Esophagus muscularis mucosa (tissue), 4 donors: Measurements from ENCODE around the gene MRC2. TPM values are rescaled to one million over a fixed set of nuclear protein-coding genes. Genes with fewer than 3 reads are reported as not detected.

ENCODE experiments used
- DNase-seq: peaks from one replicate; pipeline ENCODE4 v3.0.0-alpha.2; 2017; ENCODE audit errors: extremely low spot score
- H3K27ac ChIP-seq, 4 donors: fragments of 200-600 bp; sonication (generic); replicated peaks in 1 of 4; 1 replicate in 3 of 4; 2 replicates in 1 of 4; pipeline ENCODE4 v1.5.1; 2016 to 2019; ENCODE audit warnings: mild to moderate bottlenecking in 1 of 4
- H3K27me3 ChIP-seq, 4 donors: fragments of 200-600 bp; sonication (generic); one replicate each; pipeline versions ENCODE4 v1.5.1 to v1.6.0; 2016 to 2019
- H3K36me3 ChIP-seq, 4 donors: fragments of 200-600 bp; sonication (generic); one replicate each; pipeline ENCODE4 v1.5.1; 2016 to 2019
- H3K4me1 ChIP-seq, 4 donors: fragments of 200-600 bp; sonication (generic); one replicate each; pipeline ENCODE4 v1.5.1; 2016 to 2019
- H3K4me3 ChIP-seq, 4 donors: fragments of 200-600 bp; sonication (generic); 1 replicate in 2 of 4; 2 replicates in 2 of 4; pipeline ENCODE4 v1.5.1; 2016 to 2019; ENCODE audit warnings: mild to moderate bottlenecking in 4 of 4, moderate library complexity in 1 of 4
- H3K9me3 ChIP-seq, 4 donors: fragments of 200-600 bp; sonication (generic); 1 replicate in 3 of 4; 2 replicates in 1 of 4; pipeline ENCODE4 v1.5.1; 2016 to 2019
- EP300 ChIP-seq: sonication (generic); formaldehyde crosslinking; IDR thresholded peaks from one replicate; pipeline ENCODE4 v1.6.1; 2017; ENCODE audit warnings: antibody characterized with exemption
- POLR2A ChIP-seq: fragments of 450-650 bp; IDR thresholded peaks from one replicate; pipeline ENCODE4 v1.6.1; 2017; ENCODE audit warnings: antibody characterized with exemption, moderate library complexity, mild to moderate bottlenecking, low read depth
- POLR2AphosphoS5 ChIP-seq, 2 donors: sonication (generic); formaldehyde crosslinking; IDR thresholded peaks; one replicate each; pipeline ENCODE4 v1.6.1; 2017; ENCODE audit warnings: antibody characterized with exemption in 2 of 2
- WGBS: methylation state at CpG from one replicate; pipeline ENCODE4 v1.1.5; 2018; 5-methylcytosine and 5-hydroxymethylcytosine counted together
- intact Hi-C: fragments of 100-400 bp; cut with DNase I; formaldehyde crosslinking; loops from one replicate; pipeline ENCODE4 v1.15.1; 2023
- total RNA-seq, 4 donors: library from RNA; depleted of rRNA; stranded (reverse); fragments of >200 nt; gene quantifications; one replicate each; pipeline versions ENCODE4 v1.1.0 to v1.2.1, GENCODE V29; 2016
- TF ChIP-seq, protein P1 (sequence below), 3 experiments: fragments of 200-600 bp in 2 of 3; fragments of 450-650 bp in 1 of 3; sonication (generic) in 2 of 3; IDR thresholded peaks; one replicate each; pipeline ENCODE4 v1.5.1; 2017 to 2019; ENCODE audit warnings: antibody characterized with exemption in 3 of 3, mild to moderate bottlenecking in 2 of 3, moderate library complexity in 1 of 3

The MRC2 gene
- total RNA-seq, 4 donors from 2014 or later = 31.0 to 57.7 (median 40.4) TPM

GRCh38 chr17:62631086-62631935 is 3.8 kb downstream of the MRC2 start:
- 95% methylated on average over 14 of the region's 23 CpGs for WGBS
- peaks cover 17 to 39% (median 32%) of the 10 kb centered on the region in 4 donors for H3K4me1 ChIP-seq
- peaks cover 0 to 55% (median 10%) of the 10 kb centered on the region in 4 donors for H3K27me3 ChIP-seq
- TF ChIP-seq, protein P1, sequence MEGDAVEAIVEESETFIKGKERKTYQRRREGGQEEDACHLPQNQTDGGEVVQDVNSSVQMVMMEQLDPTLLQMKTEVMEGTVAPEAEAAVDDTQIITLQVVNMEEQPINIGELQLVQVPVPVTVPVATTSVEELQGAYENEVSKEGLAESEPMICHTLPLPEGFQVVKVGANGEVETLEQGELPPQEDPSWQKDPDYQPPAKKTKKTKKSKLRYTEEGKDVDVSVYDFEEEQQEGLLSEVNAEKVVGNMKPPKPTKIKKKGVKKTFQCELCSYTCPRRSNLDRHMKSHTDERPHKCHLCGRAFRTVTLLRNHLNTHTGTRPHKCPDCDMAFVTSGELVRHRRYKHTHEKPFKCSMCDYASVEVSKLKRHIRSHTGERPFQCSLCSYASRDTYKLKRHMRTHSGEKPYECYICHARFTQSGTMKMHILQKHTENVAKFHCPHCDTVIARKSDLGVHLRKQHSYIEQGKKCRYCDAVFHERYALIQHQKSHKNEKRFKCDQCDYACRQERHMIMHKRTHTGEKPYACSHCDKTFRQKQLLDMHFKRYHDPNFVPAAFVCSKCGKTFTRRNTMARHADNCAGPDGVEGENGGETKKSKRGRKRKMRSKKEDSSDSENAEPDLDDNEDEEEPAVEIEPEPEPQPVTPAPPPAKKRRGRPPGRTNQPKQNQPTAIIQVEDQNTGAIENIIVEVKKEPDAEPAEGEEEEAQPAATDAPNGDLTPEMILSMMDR (IDR thresholded peaks at IDR 0.05) = no peak
- no peak for TF ChIP-seq POLR2AphosphoS5 (IDR thresholded peaks at IDR 0.05)
- TF ChIP-seq EP300 = no peak
- TF ChIP-seq POLR2A = no peak
- no peak for DNase-seq
- no peaks in the 10 kb centered on the region for H3K36me3 ChIP-seq
- no peaks in the 10 kb centered on the region for H3K9me3 ChIP-seq
- intact Hi-C loops = no loop called here
- no peak overlapping the region for H3K4me3 ChIP-seq
- H3K27ac ChIP-seq = no peak overlapping the region

- DNase-seq = no peak
- Histone ChIP-seq H3K36me3 (no peaks in the 10 kb centered on the region), H3K27me3 (peaks cover 0 to 45% (median 6%) of the 10 kb centered on the region in 4 donors), H3K4me1 (peaks cover 12 to 29% (median 23%) of the 10 kb centered on the region in 4 donors), H3K4me3 (no peak overlapping the region), H3K27ac (no peak overlapping the region), H3K9me3 (no peaks in the 10 kb centered on the region)
- WGBS = 80% methylated on average over 23 of the region's 27 CpGs
- intact Hi-C loops = no loop called here
- TF ChIP-seq, protein P1 (IDR thresholded peaks at IDR 0.05) = no peak
- TF ChIP-seq POLR2A = no peak
- no peak for TF ChIP-seq POLR2AphosphoS5 (IDR thresholded peaks at IDR 0.05)
Observed at GRCh38 chr17:62631936-62632924, 4.8 kb downstream of the MRC2 start.

GRCh38 chr17:62637809-62638208 is 10.3 kb downstream of the MRC2 start:
- Histone ChIP-seq H3K36me3 (no peaks in the 10 kb centered on the region), H3K27me3 (no peaks in the 10 kb centered on the region), H3K27ac (no peak overlapping the region), H3K9me3 (no peaks in the 10 kb centered on the region), H3K4me1 (no peaks in the 10 kb centered on the region), H3K4me3 (no peak overlapping the region)
- 65% methylated on average over 9 of the region's 9 CpGs for WGBS
- DNase-seq = no peak
- TF ChIP-seq EP300 = no peak
- no peak for TF ChIP-seq POLR2AphosphoS5 (IDR thresholded peaks at IDR 0.05)
- TF ChIP-seq, protein P1 (IDR thresholded peaks at IDR 0.05) = no peak
- no peak for TF ChIP-seq POLR2A
- intact Hi-C loops = no loop called here

DNA sequence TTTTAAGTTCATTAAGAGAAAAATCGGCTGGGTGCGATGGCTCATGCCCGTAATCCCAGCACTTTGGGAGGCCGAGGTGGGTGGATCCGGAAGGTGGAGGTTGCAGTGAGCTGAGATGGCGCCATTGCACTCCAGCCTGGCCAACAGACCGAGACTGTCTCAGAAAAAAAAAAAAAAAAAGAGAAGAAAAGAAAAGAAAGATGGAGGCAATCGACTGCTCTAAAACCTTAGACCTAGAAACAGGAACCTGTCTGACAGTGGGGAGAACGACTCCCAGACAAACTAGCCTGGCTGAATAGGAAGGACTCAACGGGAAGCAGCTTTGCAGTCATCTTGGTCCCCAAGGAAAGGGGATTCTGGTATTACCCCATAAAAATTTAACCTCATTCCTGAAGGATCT is 13.7 kb downstream of the MRC2 start:
- Histone ChIP-seq H3K4me1 (no peaks in the 10 kb centered on the region), H3K4me3 (no peak overlapping the region), H3K36me3 (no peaks in the 10 kb centered on the region), H3K9me3 (no peaks in the 10 kb centered on the region), H3K27me3 (no peaks in the 10 kb centered on the region), H3K27ac (no peak overlapping the region)
- 85% methylated on average over 10 of the region's 10 CpGs for WGBS
- no peak for DNase-seq
- intact Hi-C loops = no loop called here
- TF ChIP-seq POLR2AphosphoS5 (IDR thresholded peaks at IDR 0.05) (no peak), EP300 (no peak), POLR2A (no peak)
- TF ChIP-seq, protein P1 (IDR thresholded peaks at IDR 0.05) = no peak
